Epithelial cell of esophagus (primary cell): ENCODE data around the gene HUWE1.

Experiments used
- DNase-seq: peaks from one replicate; pipeline ENCODE4 v3.0.0; 2010; ENCODE audit warnings: low read depth
- H3K4me3 ChIP-seq: 2 replicates; pipeline ENCODE4 v1.5.1; 2011; ENCODE audit warnings: mild to moderate bottlenecking, low read length, control low read depth
- TF ChIP-seq, protein P1 (sequence below): IDR thresholded peaks from 2 replicates; pipeline ENCODE4 v1.5.1; 2011; ENCODE audit warnings: low read depth, mild to moderate bottlenecking, low read length, control low read depth, inconsistent platforms; ENCODE audit not compliant: insufficient read depth; ENCODE audit errors: missing control alignments

The HUWE1 gene

DNA sequence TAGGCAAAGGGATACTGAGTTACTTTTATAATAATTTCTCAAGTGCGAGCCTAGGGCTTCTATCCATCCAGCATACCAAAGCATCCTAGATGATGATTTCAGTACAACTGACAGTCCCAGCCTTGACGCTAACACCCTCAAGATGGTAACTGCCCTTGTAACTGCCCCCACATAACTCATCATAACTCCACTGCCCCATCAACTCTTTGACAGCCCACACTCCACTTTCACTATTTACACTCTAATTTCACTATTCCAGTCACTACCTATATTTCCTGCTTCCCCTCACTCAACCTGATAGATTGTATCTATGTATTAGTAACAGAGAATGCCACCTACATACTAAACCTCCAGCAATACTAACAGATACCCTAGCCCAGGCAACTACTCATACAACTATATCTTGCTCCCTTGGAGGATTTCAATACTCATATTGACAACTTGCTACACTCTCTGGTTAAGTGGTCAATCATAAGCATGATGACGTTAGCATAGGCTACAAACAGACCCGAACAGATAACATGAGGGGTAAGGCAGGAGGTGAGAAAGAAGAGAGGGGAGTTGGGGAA lies 65.0 kb downstream of the HUWE1 start:
- DNase-seq, result no peak
- no peak overlapping the region for H3K4me3 ChIP-seq
- TF ChIP-seq, protein P1, sequence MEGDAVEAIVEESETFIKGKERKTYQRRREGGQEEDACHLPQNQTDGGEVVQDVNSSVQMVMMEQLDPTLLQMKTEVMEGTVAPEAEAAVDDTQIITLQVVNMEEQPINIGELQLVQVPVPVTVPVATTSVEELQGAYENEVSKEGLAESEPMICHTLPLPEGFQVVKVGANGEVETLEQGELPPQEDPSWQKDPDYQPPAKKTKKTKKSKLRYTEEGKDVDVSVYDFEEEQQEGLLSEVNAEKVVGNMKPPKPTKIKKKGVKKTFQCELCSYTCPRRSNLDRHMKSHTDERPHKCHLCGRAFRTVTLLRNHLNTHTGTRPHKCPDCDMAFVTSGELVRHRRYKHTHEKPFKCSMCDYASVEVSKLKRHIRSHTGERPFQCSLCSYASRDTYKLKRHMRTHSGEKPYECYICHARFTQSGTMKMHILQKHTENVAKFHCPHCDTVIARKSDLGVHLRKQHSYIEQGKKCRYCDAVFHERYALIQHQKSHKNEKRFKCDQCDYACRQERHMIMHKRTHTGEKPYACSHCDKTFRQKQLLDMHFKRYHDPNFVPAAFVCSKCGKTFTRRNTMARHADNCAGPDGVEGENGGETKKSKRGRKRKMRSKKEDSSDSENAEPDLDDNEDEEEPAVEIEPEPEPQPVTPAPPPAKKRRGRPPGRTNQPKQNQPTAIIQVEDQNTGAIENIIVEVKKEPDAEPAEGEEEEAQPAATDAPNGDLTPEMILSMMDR, result no peak

DNA sequence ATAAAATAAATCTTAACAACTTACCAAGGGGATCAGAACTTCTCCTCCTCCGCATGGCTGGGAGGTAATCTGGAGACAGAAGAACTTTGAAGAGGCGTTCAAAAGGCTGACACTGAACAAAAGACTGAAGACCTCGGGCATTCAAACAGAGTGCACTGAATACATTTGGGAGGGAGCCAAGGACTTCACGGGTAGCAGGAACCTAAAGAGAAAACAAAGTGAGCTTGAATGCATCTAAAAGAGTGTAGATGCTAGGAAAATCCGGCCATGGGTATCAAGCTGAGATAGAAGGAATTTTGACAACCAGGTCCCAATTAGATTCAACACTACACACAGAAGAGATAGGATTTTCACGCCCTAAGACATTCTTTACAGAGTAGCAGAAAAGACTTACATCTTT lies 69.6 kb downstream of the HUWE1 start:
- no peak for DNase-seq
- no peak overlapping the region for H3K4me3 ChIP-seq
- TF ChIP-seq, protein P1, result no peak

DNA sequence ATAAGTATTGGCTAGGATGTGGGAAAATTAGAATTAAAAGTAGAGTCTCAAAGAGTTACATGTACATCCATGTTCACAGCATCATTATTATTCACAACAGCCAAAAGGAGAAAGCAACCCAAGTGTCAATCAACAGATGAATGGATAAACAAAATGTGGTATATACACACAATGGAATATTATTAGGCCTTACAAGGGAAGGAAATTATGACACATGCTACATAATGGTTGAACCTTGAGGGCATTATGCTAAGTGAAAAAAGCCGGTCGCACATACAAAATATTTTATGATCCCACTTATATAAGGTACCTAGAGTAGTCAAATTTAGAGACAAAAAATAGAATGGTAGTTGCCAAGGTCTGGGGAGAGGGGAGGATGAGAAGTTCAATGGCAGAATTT lies 80.1 kb downstream of the HUWE1 start:
- TF ChIP-seq, protein P1, result no peak
- DNase-seq, result no peak
- no peak overlapping the region for H3K4me3 ChIP-seq

DNA sequence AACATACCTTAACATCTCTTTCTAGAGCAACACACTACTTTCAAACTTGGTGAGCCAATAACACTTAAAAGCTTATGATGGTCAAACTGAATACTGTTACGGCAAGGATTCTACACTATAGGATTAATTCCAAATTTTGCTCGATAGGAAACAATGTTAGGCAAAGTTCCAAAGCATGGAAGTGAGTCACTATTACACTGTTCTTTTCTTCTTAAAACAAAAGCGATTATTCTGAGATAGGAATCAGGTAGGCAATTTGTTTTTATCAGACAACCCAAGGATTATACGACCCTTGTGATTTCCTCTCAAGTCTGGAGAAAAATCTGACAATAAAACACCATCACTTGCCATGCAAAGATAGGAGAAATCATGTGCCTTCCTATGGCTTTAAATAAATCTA lies 81.5 kb downstream of the HUWE1 start:
- no peak for DNase-seq
- TF ChIP-seq, protein P1, result no peak
- no peak overlapping the region for H3K4me3 ChIP-seq

DNA sequence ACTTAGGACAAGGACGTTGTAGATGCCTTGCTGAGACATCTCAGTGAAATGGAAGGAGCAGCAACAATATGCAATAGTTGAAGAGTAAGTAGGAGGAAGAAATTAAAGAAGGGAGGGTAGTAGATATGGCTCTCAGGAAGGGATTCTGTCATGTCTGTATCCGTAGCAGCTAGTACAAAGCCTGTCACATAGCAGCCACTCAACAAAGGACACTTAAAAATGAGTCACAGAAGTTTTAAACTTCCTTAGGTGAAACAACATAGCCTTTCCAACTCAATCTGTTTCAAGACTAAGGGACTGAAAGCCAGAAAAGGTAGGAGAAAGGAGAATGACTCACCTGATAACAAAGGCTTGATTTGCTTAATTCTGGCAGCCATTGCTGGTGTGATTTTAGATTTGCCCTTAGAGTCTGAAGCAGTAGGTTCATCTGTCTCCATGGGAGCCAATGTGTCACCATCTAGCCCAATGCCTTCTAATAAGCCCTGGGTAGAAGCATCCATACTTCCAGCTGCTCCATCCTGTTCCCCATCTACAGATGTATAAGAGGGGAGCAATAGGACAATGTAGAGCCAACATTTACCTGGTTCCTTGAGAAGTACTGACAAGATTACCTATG lies 86.6 kb downstream of the HUWE1 start:
- no peak overlapping the region for H3K4me3 ChIP-seq

DNA sequence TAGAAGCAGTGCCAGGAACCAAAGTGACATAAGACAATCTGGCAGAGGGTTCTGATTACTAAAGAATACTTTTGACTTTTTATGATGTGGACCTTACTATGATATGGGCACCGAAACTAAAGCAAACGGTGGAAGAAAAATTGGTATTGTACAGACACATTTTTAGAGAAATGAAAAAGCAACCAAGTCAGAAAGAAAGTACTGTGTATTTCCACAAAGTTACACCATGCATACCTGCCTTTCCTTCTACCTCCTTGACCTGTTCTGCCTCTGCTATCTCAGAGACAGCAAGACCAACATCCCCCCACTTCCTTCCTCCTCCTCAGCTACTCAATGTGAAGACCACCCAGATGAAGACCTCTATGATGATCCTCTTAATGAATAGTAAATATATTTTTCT lies 88.3 kb downstream of the HUWE1 start:
- no peak for DNase-seq
- no peak overlapping the region for H3K4me3 ChIP-seq
- TF ChIP-seq, protein P1, result no peak

More for the DNA sequence above, 86.6 kb downstream of the HUWE1 start:
- TF ChIP-seq, protein P1, result no peak
- DNase-seq, result peak; percentile 13

DNA sequence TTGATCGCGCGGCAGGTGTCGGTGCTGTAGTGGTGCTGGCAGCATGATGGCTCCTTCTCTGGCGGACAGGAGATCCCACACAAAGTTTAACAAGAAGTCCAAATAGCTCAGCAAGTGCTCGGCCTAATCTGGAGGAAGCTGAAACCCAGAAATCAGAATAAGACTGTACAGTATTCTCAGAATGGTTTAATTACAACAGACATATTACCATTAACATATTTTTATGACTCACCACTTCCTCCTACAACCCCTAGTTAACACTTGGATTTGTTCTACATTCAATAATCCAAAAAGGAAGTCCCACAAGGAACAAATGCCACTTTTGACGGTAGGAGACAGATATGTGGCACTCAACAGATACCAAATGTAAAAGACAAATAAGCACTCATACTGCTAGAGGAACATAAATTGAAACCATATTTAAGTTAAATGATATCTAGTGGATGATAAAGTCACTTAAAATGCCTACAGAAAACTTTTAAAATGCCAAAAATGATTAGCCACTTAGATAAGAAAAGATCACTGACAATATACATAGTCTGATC lies 91.2 kb downstream of the HUWE1 start:
- no peak for DNase-seq
- TF ChIP-seq, protein P1, result no peak
- H3K4me3 ChIP-seq, result no peak overlapping the region
